Measurements from ENCODE around the gene KDM5B.

GRCh38 chr1:202697038-202697437 is 111.2 kb downstream of the KDM5B start:
- TF ChIP-seq, protein P1, sequence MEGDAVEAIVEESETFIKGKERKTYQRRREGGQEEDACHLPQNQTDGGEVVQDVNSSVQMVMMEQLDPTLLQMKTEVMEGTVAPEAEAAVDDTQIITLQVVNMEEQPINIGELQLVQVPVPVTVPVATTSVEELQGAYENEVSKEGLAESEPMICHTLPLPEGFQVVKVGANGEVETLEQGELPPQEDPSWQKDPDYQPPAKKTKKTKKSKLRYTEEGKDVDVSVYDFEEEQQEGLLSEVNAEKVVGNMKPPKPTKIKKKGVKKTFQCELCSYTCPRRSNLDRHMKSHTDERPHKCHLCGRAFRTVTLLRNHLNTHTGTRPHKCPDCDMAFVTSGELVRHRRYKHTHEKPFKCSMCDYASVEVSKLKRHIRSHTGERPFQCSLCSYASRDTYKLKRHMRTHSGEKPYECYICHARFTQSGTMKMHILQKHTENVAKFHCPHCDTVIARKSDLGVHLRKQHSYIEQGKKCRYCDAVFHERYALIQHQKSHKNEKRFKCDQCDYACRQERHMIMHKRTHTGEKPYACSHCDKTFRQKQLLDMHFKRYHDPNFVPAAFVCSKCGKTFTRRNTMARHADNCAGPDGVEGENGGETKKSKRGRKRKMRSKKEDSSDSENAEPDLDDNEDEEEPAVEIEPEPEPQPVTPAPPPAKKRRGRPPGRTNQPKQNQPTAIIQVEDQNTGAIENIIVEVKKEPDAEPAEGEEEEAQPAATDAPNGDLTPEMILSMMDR (IDR thresholded peaks at IDR 0.05): no peak
- no peak for TF ChIP-seq POLR2A (IDR thresholded peaks at IDR 0.05)

All from uterus (tissue), 2 donors.